GM12874 (cell line): ENCODE data around the gene OR10A3.

Experiments used
- CTCF ChIP-seq: IDR thresholded peaks from 2 replicates; pipeline ENCODE4 v1.5.1; 2011; ENCODE audit warnings: low read depth, mild to moderate bottlenecking, control low read depth, low read length, moderate library complexity; ENCODE audit not compliant: insufficient read depth

The OR10A3 gene

GRCh38 chr11:7941608-7942007, at the start of gene OR10A3:
Gene OR10A3 (minus strand): TSS chr11:7941708. CDS start chr11:7939520, 2,188 bp downstream.
- TF ChIP-seq CTCF, result no peak

GRCh38 chr11:7986768-7987559, 45.5 kb upstream of the OR10A3 start, which contains the start of gene EIF3F:
Gene EIF3F (plus strand): TSS chr11:7987337. CDS start chr11:7987353, 16 bp downstream.
- TF ChIP-seq CTCF, result peak; percentile 73

- TF ChIP-seq CTCF, result no peak
Observed at GRCh38 chr11:7983832-7984590, 42.5 kb upstream of the OR10A3 start.

- no peak for TF ChIP-seq CTCF
Observed at GRCh38 chr11:7982582-7983119, 41.1 kb upstream of the OR10A3 start.

- no peak for TF ChIP-seq CTCF
Observed at GRCh38 chr11:7981619-7982157, 40.2 kb upstream of the OR10A3 start.

- TF ChIP-seq CTCF, result no peak
Observed at GRCh38 chr11:7977232-7977917, 35.9 kb upstream of the OR10A3 start.
